MG63 (cell line): ENCODE results near the gene RGS7. TPM values are rescaled to one million over a fixed set of nuclear protein-coding genes. Genes with fewer than 3 reads are reported as not detected.

Experiments
- DNase-seq: peaks from one replicate; pipeline ENCODE4 v3.0.0-alpha.2; 2020
- H3K27me3 ChIP-seq: fragments of 250-450 bp; sonication (Bioruptor Pico); 2 replicates; pipeline ENCODE4 v1.5.1; 2020; ENCODE audit warnings: mild to moderate bottlenecking, moderate library complexity
- H3K36me3 ChIP-seq: fragments of 250-450 bp; sonication (Bioruptor Pico); 2 replicates; pipeline ENCODE4 v1.5.1; 2020; ENCODE audit warnings: mild to moderate bottlenecking, moderate library complexity
- H3K4me3 ChIP-seq: fragments of 250-450 bp; sonication (Bioruptor Pico); 2 replicates; pipeline ENCODE4 v1.5.1; 2020; ENCODE audit warnings: mild to moderate bottlenecking, moderate library complexity
- H3K9me3 ChIP-seq: fragments of 250-450 bp; sonication (Bioruptor Pico); 2 replicates; pipeline ENCODE4 v1.5.1; 2020; ENCODE audit warnings: mild to moderate bottlenecking, moderate library complexity
- total RNA-seq: library from RNA; depleted of rRNA; stranded (reverse); fragments of >200 nt; shearing (Covaris generic); gene quantifications from 2 replicates; pipeline ENCODE4 v1.2.3, GENCODE V29; 2014; ENCODE audit warnings: low replicate concordance; rRNA removed

Gene RGS7
- total RNA-seq, 1 experiment from 2014 or later, result 0.13 TPM

DNA sequence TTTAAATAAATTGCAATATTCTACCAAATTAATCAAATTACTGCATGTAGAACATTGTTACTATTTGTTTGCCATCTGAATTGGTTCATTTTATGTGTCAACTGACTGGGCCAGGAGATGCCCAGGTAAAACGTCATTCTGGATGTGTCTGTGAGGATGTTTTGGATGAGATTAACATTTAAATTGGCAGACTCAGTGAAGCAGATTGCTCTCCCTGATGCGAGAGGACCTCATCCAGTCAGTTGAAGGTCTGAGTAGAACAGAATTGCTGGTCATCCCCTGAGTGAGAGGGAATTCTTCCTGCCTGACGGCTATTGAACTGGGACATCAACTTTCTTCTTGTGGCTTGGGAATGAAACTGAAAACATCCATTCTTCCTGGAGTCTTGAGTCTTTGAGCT lies 623.0 kb downstream of the RGS7 start:
- no peak for DNase-seq

GRCh38 chr1:240732390-240732789 lies 624.6 kb downstream of the RGS7 start:
- Histone ChIP-seq H3K4me3 (no peak overlapping the region), H3K36me3 (no peaks in the 10 kb centered on the region), H3K9me3 (no peaks in the 10 kb centered on the region), H3K27me3 (no peaks in the 10 kb centered on the region)
- DNase-seq, result no peak

More for the DNA sequence above, 623.0 kb downstream of the RGS7 start:
- Histone ChIP-seq H3K36me3 (no peaks in the 10 kb centered on the region), H3K27me3 (no peaks in the 10 kb centered on the region), H3K4me3 (no peak overlapping the region), H3K9me3 (no peaks in the 10 kb centered on the region)

Other genes starting within 250 kb of the RGS7 start
- 241 and 261 TPM in 2 replicates for gene FH, start 162.6 kb upstream of the RGS7 start, total RNA-seq
- not detected in 2 replicates for gene KMO, start 175.2 kb upstream of the RGS7 start, total RNA-seq